ENCODE measurements around the gene C1QTNF2. TPM values are rescaled to one million over a fixed set of nuclear protein-coding genes. Genes with fewer than 3 reads are reported as not detected.

The C1QTNF2 gene
- total RNA-seq, 1 donor = 0.43 TPM

DNA sequence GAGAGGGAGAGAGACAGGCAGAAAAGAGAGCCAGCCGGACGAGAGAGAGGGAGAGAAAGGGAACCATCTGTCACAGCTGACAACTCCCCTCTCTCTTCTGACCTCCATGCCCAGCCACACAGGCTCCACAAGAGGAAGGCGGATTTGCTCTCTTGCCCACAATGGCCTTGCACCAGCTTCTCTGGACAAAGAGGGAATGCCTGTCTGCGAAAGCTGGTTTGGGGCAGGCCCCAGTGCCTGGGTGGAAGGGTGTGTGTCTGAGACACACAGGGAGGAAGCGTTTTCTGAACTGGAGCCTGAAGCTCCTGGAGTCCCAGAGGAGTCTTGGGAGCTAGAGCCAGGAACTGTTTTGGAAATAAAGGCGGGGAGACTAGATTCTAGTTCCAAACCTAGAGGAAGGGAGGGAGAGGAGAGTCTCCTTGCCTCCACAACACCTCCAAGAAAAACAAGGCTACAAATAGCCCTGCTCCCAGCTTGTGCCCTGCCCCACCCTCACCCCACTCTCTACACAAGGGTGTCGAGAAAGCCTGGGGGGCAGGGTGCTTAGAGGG is 12.5 kb downstream of the C1QTNF2 start:
- TF ChIP-seq, protein P1, sequence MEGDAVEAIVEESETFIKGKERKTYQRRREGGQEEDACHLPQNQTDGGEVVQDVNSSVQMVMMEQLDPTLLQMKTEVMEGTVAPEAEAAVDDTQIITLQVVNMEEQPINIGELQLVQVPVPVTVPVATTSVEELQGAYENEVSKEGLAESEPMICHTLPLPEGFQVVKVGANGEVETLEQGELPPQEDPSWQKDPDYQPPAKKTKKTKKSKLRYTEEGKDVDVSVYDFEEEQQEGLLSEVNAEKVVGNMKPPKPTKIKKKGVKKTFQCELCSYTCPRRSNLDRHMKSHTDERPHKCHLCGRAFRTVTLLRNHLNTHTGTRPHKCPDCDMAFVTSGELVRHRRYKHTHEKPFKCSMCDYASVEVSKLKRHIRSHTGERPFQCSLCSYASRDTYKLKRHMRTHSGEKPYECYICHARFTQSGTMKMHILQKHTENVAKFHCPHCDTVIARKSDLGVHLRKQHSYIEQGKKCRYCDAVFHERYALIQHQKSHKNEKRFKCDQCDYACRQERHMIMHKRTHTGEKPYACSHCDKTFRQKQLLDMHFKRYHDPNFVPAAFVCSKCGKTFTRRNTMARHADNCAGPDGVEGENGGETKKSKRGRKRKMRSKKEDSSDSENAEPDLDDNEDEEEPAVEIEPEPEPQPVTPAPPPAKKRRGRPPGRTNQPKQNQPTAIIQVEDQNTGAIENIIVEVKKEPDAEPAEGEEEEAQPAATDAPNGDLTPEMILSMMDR (IDR thresholded peaks at IDR 0.05; ENCODE audit: insufficient read depth, low read depth, low read length) = no peak
- H3K4me3 ChIP-seq (ENCODE audit: low read depth, low read length) = no peak overlapping the region
- no peak for DNase-seq (ENCODE audit: low read depth)

DNA sequence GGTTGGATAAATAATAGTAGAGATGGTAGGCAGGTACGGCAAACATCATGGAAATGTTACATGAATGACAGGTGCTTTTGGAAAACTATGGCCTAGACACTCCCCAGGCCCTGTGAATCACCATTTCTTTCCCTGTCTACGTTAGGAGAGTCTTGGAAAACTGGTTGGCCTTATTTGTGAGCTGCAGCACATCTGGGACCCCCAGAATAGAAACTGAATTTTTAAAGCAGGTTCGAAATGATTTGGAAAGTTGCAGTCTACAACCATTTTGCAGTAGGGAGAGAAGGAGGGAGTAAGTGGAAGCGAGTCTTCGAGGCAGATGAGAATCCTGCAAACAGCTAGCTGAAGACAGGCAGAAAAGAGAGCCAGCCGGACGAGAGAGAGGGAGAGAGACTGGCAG is 13.0 kb downstream of the C1QTNF2 start:
- no peak overlapping the region for H3K4me3 ChIP-seq (ENCODE audit: low read depth, low read length)
- TF ChIP-seq, protein P1 (IDR thresholded peaks at IDR 0.05; ENCODE audit: insufficient read depth, low read depth, low read length) = no peak
- no peak for DNase-seq (ENCODE audit: low read depth)

DNA sequence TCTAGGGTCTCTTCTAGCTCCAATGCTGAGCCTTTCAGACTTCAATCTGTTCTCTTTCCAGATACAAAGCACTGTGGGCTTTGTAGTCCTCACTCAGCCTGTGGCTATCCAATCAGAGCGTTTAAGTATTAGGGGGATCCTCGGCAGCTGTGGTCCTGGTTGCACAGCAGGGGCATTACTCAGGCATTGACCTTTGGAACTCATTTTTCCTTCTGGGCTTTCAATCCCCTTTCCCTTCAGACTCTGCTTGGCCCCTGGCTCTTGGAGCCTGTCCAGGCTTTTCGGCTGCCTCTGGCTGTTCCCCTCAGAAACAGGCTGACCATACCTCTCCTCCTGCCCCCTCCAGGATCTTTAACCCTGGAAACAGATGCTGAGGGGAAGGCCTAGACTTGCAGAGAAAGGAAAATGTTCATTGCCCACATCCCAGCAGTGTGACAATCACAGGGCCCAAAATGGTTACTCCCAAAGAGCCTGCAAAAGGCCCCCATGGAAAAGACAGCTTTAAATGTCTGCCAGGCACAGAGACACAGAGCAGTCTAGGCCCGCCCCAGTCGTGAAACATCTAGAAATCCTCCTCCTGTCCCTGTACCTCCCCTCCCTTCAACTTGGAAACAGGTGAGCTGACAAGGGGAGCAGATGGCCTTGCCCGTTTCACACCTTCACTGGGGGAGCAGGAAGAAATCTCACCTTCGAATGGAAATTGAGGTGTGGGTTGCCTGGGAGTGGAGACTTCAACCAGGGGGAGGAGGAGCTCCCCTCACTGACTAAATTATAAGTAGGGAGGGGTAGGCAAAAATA is 13.7 kb downstream of the C1QTNF2 start:
- no peak overlapping the region for H3K4me3 ChIP-seq (ENCODE audit: low read depth, low read length)
- no peak for DNase-seq (ENCODE audit: low read depth)
- TF ChIP-seq, protein P1 (IDR thresholded peaks at IDR 0.05; ENCODE audit: insufficient read depth, low read depth, low read length) = no peak

DNA sequence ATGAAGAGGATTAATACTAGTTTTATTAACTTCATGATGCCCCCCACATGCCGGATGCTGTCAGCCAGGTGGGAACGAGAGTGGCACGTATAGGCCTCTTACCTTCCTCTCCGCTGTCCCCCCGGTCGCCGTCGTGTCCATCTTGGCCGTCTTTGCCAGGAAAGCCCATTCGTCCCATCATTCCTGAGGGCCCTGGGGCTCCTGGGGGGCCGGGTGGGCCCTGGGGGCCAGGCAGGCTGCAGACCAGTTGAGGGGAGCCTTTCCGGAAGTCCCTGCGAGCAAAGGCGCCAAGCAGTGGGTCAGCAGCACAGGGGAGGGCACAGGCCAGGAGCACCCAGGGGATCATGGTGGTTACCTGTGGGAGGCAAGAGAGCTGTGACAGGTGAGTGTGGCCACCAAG is 15.8 kb downstream of the C1QTNF2 start:
- TF ChIP-seq, protein P1 (IDR thresholded peaks at IDR 0.05; ENCODE audit: insufficient read depth, low read depth, low read length) = no peak
- no peak overlapping the region for H3K4me3 ChIP-seq (ENCODE audit: low read depth, low read length)
- DNase-seq (ENCODE audit: low read depth) = no peak

DNA sequence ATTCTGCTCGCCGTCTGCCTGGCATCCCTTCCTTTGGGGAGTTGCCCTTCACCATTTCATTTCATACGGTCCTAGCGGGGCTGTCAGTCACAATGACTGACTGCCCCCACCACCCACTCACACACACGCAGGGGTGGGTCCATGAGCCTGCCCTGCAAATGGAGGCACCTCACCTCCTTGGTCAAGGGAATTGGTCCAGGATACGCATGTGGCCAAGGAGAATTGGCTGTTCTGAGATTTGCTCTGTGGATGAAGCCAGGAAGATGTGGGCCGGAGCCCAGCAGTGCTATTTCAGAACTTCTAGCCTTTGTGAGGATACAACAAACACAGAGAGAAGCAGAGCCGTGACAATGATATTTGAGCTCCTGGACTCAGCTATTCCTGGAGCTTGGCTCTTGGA is 17.0 kb downstream of the C1QTNF2 start:
- TF ChIP-seq, protein P1 (IDR thresholded peaks at IDR 0.05; ENCODE audit: insufficient read depth, low read depth, low read length) = no peak
- no peak overlapping the region for H3K4me3 ChIP-seq (ENCODE audit: low read depth, low read length)
- DNase-seq (ENCODE audit: low read depth) = no peak

DNA sequence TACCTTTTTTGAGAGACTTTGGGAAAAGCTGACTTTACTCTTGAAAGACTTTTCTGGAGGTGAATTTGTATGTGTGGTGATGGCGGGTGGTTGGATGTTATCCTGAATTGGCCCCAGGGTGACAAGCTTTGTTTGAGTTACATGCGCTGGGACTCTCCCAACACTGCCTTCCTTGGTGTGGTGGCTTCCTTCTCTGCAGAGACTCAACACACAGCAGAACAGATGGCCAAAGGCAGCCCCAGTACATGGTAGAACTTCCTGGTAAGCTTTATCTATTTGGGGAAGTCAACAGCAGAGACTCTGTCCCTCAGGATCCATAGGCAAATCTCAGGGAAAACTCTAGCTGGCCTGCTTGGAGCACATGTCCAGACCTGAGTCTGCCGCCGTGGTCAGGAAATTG is 18.1 kb downstream of the C1QTNF2 start:
- no peak overlapping the region for H3K4me3 ChIP-seq (ENCODE audit: low read depth, low read length)
- TF ChIP-seq, protein P1 (IDR thresholded peaks at IDR 0.05; ENCODE audit: insufficient read depth, low read depth, low read length) = no peak
- no peak for DNase-seq (ENCODE audit: low read depth)
